ENCODE data around the gene SSH2. TPM values are rescaled to one million over a fixed set of nuclear protein-coding genes. Genes with fewer than 3 reads are reported as not detected.

The SSH2 gene
- total RNA-seq, 1 donor from 2014 or later = 46.5 TPM

DNA sequence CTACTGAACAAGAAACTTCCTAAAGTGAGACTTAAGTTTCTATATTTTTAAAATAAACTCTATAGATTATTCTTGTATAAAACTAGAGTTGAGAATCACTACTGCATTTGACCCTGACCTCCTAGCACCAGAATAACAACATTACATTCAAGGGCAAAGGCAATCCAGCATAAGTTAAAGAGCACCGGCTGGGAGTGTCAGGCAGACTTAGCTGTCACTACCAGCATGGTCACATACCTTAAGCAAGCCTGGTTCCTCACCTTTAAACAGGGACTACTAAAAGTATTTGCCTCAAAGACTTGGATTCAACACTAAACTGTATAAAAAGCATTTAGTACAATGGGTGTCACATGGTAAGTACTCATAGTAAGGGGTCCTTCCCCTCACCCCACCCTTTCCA lies 90.4 kb downstream of the SSH2 start:
- DNase-seq = no peak

DNA sequence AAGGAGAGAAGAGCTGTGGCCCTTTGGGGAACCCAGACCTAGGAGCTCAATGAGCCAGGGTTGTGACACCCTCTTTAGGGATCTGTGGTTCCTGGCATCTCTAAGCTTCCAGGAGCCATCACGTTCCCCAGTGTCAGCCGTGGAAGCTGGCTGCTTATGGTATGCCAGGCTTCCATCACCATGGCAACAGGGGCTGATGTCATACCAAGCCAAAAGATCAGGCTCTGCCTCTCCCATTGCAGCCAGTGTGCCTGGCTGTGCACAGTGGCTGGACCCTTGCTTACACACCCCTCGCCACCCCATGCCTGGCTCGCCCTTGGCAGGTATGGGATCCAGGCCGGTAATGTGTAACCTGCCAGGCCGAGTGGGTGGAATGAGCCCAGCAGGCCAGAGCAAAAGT lies 91.1 kb downstream of the SSH2 start:
- Mint-ChIP-seq H3K27ac (ENCODE audit: unreplicated experiment) (peak overlapping the region; percentile 25), H3K4me1 (ENCODE audit: low read depth, unreplicated experiment) (peaks cover 15% of the 10 kb centered on the region), H3K27me3 (ENCODE audit: unreplicated experiment) (no peaks in the 10 kb centered on the region), H3K9me3 (ENCODE audit: unreplicated experiment) (no peaks in the 10 kb centered on the region), H3K36me3 (ENCODE audit: unreplicated experiment) (no peaks in the 10 kb centered on the region), H3K4me3 (ENCODE audit: unreplicated experiment) (no peak overlapping the region)
- TF ChIP-seq, protein P1, sequence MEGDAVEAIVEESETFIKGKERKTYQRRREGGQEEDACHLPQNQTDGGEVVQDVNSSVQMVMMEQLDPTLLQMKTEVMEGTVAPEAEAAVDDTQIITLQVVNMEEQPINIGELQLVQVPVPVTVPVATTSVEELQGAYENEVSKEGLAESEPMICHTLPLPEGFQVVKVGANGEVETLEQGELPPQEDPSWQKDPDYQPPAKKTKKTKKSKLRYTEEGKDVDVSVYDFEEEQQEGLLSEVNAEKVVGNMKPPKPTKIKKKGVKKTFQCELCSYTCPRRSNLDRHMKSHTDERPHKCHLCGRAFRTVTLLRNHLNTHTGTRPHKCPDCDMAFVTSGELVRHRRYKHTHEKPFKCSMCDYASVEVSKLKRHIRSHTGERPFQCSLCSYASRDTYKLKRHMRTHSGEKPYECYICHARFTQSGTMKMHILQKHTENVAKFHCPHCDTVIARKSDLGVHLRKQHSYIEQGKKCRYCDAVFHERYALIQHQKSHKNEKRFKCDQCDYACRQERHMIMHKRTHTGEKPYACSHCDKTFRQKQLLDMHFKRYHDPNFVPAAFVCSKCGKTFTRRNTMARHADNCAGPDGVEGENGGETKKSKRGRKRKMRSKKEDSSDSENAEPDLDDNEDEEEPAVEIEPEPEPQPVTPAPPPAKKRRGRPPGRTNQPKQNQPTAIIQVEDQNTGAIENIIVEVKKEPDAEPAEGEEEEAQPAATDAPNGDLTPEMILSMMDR (IDR thresholded peaks at IDR 0.05; ENCODE audit: partially characterized antibody, unreplicated experiment) = no peak
- DNase-seq = peak; percentile 53

More for the DNA sequence above, 90.4 kb downstream of the SSH2 start:
- Mint-ChIP-seq H3K27me3 (ENCODE audit: unreplicated experiment) (peaks cover under 1% of the 10 kb centered on the region), H3K27ac (ENCODE audit: unreplicated experiment) (no peak overlapping the region), H3K36me3 (ENCODE audit: unreplicated experiment) (no peaks in the 10 kb centered on the region), H3K4me1 (ENCODE audit: low read depth, unreplicated experiment) (peaks cover 21% of the 10 kb centered on the region), H3K4me3 (ENCODE audit: unreplicated experiment) (no peak overlapping the region), H3K9me3 (ENCODE audit: unreplicated experiment) (no peaks in the 10 kb centered on the region)
- TF ChIP-seq, protein P1 (IDR thresholded peaks at IDR 0.05; ENCODE audit: partially characterized antibody, unreplicated experiment) = no peak

DNA sequence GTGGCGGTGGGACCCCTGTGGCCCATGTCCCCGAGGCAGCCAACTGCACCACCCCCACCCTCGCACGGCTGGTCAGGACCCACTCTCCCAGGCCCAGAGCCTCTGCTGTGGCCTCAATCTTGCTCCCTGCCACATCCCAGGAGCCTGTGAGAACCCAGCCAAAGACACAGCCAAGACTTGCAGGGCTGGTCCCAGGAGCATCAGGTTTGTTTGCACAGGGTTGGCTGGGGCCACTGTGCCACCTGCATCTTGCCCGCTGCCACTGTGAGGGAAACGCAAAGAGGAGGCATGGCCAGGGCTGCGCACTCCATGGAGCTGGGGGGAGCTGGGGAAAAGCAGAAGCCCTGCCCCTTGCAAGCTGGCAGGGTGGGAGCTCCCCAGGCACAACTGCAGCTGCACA lies 92.5 kb downstream of the SSH2 start:
- Mint-ChIP-seq H3K27ac (ENCODE audit: unreplicated experiment) (no peak overlapping the region), H3K4me1 (ENCODE audit: low read depth, unreplicated experiment) (peaks cover 6% of the 10 kb centered on the region), H3K27me3 (ENCODE audit: unreplicated experiment) (no peaks in the 10 kb centered on the region), H3K9me3 (ENCODE audit: unreplicated experiment) (no peaks in the 10 kb centered on the region), H3K36me3 (ENCODE audit: unreplicated experiment) (no peaks in the 10 kb centered on the region), H3K4me3 (ENCODE audit: unreplicated experiment) (no peak overlapping the region)
- TF ChIP-seq, protein P1 (IDR thresholded peaks at IDR 0.05; ENCODE audit: partially characterized antibody, unreplicated experiment) = no peak
- DNase-seq = no peak

DNA sequence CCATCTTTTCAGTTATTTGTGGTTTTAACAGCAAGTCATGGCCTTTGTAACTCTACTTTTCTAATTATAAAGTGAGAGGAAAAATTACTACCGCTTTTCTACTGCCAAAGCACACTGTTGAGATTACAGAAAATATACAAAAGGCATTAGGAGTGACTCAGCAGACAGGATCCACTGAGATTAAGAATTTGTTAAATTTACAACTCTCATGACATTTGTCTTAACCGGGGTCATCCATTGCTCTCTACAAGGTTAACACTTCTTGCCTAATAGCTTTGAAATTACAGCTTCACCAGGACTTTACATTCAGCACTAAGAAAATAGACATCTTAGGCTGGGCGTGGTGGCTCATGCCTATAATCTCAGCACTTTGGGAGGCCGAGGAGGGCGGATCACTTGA lies 93.4 kb downstream of the SSH2 start:
- H3K9me3 Mint-ChIP-seq (ENCODE audit: unreplicated experiment) = no peaks in the 10 kb centered on the region
- H3K4me1 Mint-ChIP-seq (ENCODE audit: low read depth, unreplicated experiment) = peaks cover 5% of the 10 kb centered on the region
- no peaks in the 10 kb centered on the region for H3K36me3 Mint-ChIP-seq (ENCODE audit: unreplicated experiment)
- TF ChIP-seq, protein P1 (IDR thresholded peaks at IDR 0.05; ENCODE audit: partially characterized antibody, unreplicated experiment) = no peak
- no peak overlapping the region for H3K27ac Mint-ChIP-seq (ENCODE audit: unreplicated experiment)
- H3K4me3 Mint-ChIP-seq (ENCODE audit: unreplicated experiment) = no peak overlapping the region
- no peak for DNase-seq
- no peaks in the 10 kb centered on the region for H3K27me3 Mint-ChIP-seq (ENCODE audit: unreplicated experiment)

DNA sequence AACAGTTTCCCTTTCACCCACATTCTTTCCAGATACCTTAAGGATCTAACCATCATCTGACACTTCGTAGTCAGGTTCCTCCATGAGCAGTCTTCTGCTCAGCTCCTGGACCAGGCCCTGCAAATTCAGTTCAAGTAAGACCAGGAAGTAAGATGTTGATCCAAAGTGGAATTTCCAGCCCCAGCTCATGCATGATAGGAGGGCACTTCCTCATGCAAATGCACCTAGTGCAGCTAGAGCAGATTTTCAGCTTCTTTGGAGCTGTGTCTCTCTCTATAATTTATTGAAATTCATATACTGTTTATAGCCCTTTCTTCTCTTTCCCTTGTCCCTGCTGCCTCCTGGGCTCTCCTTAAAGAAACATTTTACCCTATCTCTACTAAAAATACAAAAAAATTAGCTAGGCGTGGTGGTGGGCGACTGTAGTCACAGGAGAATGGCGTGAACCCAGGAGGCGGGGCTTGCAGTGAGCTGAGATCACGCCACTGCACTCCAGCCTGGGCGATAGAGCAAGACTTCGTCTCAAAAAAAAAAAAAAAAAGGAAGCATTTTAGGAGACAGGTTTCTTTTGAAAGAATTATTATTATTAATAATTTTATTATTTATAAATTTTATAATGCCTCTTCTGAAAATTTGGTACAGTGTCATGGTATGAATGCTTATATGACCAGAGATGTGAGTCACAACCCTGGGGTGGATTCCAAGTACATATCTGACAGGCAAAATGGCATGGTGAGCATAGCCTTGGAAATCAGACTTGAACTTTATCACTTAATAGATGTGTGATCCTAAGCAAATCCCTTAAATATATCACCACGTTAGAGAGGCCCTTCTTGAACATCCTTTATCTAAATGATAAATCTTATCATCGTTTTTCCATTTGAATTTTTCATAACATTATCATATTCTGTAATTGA lies 94.3 kb downstream of the SSH2 start:
- H3K4me3 Mint-ChIP-seq (ENCODE audit: unreplicated experiment) = no peak overlapping the region
- peaks cover 5% of the 10 kb centered on the region for H3K4me1 Mint-ChIP-seq (ENCODE audit: low read depth, unreplicated experiment)
- TF ChIP-seq, protein P1 (IDR thresholded peaks at IDR 0.05; ENCODE audit: partially characterized antibody, unreplicated experiment) = no peak
- no peak overlapping the region for H3K27ac Mint-ChIP-seq (ENCODE audit: unreplicated experiment)
- no peaks in the 10 kb centered on the region for H3K27me3 Mint-ChIP-seq (ENCODE audit: unreplicated experiment)
- no peaks in the 10 kb centered on the region for H3K9me3 Mint-ChIP-seq (ENCODE audit: unreplicated experiment)
- no peaks in the 10 kb centered on the region for H3K36me3 Mint-ChIP-seq (ENCODE audit: unreplicated experiment)
- DNase-seq = no peak
